ENCODE results near the gene KIRREL3.

KIRREL3 gene

DNA sequence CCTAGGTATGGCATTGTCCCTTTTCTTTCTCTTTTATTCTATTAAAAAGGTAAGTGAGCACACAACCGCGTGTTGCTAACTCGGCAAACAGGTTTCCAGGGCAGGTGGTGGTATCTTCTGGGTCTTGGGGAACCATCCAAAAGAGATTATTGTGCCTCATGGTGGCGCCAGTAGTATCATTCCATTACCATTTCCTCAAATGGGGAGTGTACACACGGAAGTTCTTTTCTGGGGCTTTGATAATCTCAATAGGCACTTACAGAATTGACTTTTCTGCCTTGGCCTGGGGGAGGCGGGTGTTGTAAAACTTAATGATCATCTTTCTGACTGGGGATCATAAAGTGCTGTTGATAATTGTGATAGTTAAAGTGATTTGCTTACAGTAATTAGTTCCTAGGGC lies 234.1 kb downstream of the KIRREL3 start:
- no peak for DNase-seq

DNA sequence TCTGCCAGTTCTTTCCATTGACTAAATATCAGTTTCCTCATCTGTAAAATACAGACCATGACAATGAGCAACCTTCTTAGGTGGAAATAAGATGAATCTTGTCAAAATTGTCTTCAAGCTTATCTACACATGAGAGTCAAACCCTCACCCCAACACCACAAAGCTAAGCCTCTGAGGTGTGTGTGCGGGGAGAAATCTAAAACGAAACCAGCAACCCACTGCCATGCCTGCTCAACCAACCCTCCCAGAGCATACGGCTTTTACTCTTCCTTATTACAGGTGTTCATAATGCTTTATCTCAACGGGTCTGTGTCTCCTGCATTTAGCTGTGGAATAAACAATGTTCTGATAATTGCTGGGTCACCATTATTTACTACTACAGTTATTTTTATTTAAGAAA lies 235.4 kb downstream of the KIRREL3 start:
- DNase-seq, result no peak

DNA sequence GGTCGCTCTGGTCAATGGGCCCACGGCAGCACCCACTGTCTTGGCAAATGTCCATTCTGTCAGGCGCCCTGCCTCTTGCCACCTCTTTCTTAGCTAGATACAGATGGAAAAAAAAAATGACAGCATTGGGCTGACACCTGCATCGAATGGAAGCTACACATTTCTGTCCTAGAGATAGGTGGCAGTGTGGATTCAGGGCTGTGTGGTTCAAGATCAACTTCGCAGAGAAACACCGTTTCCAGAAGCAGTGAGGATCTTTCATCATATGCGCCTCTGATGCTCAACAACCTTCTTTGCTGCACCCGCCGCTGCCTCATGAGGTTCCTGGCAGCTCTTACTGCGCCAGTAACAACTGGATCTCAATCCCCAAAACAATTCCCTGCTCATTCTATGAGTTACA lies 236.3 kb downstream of the KIRREL3 start:
- DNase-seq, result peak; percentile 29

DNA sequence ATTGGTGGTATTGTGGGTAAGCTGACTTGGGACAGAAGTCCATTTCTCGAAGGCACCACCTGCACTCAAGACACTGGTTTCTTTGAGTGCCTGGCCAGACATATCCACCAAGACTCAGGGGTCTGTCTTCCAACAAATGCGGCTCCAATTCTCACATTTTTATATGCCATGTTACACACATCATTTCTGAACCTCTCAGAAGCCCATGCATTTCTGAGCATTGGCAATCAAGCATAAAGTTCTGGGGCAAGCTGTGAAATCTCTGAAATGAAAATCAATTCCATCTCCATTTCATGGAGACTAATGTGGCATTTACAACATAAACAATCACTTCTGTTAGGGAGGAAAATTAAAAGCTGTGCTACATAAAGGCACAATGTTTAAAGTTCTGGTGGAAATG lies 243.7 kb downstream of the KIRREL3 start:
- no peak for DNase-seq

DNA sequence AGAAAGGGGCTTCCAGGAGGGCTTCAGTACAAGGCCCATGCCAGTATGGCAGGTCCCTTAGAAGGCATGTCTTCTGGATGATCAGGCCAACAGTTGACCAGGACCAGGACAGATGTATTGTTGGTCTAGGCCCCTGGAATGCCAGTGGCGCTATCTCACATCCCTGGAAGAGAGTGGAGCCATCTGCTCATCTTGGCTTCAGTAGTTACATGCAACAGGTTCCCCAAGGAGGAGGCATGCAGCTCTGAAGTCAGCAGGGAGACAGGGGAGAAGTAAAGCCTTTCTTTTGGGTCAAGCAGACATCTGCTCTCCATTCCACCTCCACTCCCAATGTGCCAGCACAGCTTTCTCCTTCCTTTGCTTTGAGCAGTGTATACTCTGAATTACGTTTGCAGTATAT lies 244.1 kb downstream of the KIRREL3 start:
- no peak for DNase-seq

DNA sequence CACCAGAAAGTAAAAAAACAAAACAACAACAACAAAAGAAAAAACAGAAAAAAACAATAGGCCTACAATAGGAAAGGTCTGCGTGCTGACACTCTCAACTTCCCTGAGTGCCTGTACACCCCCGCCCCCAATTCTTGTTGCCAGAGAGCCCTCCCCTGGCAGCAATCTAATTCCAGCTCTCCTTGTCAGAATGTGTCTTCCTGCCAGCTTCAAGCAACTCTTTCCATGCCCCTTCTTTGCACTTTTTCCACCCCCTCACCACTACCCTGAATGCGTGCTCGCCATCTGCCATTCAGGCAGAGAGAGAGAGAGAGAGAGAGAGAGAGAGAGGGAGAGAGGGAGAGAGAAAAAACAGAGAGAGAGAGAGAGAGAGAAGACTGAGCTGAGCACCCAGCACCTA lies 245.0 kb downstream of the KIRREL3 start:
- no peak for DNase-seq

DNA sequence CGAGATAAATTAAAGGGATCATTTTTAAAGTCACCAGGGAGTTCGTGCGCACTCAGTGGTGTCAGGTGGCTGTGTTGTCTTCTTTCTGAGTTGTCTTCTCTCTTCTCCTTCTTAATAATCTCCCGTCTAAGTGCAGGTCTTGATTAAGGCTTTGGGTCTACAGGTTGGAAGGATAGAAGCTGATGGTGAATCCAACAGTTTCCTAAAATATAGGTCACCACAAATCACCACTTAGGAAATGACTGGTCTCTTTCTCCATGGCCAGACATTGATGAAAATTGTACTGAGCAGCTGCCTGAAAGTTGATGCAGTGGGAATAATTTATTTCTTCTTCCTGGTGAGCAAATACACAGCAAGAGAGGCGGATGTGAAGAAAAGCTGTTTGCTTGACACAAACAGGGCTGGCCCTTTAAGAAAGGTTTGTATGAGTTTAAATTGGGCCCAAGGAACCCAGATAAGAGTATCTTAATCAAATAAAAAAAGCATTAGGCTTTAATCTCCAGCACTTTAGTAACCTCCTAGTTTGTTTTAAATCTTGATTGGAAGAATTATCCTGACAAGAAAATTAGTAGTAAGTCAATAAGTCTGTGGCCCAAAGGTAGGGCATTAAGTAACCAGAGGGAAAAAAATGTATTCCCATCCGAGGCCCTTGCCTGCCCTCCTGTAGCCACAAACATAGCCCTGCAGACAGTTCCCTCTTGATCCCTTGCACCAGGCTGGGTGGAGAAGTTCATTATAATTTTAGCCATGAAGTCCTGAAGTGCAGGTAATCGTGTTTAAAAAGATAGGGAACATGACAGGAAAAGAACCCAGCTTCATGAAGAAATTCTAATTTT lies 245.8 kb downstream of the KIRREL3 start:
- no peak for DNase-seq

DNA sequence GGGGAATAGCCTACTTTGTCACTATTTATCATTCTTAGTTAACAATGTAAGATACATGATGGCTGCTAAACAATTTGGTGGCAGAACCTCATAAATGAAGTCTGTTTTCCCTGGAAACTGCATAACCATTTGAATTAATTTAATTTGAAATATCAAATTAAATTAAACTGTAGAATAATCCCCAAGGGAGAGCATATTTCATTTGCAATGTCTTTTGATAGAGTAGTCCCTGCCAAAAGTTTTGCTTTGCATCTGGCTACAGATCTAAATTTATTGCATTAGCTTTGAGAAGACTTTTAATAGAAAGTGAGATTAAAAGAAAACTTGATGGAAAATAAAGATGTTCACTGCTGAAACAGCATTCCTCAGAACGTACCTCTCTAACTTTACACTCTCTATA lies 246.6 kb downstream of the KIRREL3 start:
- no peak for DNase-seq

DNA sequence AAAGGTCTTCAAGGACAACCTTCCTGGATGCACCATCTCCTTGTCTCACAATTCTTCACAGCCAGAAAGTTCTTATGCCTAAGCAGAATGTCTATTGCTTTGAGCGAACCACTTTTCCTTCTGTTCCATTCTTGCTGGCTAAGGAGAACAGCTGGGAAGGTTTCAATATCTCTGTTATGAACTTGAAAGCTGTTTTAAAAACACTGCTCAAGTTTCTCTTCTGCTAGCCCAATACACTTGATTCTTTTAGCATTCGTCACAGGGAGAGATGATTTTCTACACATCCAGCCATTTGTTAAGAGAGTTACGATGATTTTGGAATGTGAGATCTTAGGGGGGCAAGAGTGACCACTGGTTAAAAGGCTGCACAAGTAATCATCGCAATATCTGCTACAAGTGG lies 249.3 kb downstream of the KIRREL3 start:
- no peak for DNase-seq

DNA sequence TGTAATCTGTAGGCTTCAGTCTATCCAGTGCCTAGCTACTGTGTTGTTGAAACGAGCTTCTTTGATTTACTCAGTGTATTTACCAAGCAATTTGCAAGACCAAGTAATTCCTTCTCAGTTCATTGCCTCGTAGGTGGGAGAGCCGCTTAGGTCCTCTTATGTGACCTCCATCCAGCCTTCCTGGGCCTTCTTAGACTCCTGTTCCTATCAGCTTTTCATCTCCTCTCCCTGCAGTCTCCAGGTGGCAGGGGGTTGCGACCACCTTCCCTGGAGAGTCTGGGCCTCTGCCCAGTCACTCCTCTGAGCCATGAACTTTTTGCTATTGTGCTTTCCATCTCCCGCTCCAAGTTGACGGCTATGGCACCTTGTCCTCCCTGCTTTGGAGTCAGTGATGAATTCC lies 251.8 kb downstream of the KIRREL3 start:
- DNase-seq, result no peak

DNA sequence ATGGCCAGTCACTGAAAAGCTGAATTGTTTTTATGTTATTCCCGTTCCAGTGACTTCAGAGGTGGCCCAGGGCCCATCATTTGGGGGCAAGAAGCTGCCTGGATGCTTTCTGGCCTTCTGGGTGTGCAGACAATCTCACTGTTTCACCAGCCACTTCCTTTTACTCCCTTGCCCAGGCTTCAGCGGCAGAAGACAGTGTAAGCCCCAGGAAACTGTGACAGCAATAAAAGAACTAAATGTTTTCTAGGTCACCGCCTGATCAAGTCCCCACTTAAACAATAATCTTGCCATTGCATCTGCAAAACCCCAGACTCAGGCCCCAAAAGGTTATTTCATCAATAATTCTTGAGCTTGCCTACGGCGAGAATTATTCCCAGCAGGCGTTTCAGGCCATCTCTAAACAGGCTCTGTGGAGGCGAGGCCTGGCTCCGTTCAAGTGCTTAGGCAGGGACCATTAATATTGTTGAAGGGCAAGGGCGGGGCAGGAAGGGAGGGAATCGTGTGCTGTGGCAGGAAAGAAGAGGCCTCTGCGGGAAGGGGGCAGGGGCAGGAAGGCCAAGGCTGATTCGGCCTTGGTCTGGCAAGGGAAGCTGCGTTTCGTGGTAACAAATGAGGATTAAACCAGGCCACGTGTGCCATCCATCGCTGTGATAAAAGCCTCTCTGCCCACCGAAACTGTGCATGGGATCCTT lies 252.3 kb downstream of the KIRREL3 start:
- DNase-seq, result no peak

DNA sequence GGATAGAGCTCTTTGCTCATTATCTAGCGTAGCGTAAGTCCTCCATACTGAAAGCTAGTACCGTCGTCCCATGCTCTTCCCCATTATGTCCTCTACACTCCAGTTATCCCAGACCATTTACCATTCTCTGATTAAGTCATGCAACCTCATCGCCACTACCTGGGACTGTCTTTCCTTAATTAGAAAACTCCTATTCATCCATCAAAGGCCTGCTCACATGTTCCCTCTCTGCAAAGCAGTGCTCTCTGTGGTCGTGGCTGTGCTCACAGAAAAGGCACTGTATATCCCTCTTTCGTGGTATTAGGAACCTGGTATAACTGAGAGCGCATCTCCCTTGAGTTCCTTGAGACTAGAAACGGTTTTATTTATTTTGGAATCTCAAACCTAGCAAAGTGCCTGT lies 253.3 kb downstream of the KIRREL3 start:
- no peak for DNase-seq

DNA sequence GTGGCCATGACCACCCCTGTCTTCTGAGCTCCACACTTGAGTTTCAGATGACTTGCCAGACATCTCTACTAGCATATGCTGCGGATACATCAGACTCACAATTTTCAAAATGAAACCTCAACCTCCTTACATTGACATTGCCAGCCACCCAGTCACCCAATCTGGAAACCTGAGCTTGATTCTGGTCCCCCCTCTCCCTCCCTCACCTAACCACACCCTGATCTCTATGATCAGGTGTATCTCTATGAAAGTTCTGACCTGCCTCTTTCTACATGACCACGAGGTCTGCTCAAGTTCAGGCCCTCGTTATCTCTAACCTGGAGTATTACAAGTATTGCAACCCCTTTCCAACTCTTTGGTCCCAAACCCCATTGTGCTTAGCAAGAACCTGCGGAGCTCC lies 254.1 kb downstream of the KIRREL3 start:
- no peak for DNase-seq

DNA sequence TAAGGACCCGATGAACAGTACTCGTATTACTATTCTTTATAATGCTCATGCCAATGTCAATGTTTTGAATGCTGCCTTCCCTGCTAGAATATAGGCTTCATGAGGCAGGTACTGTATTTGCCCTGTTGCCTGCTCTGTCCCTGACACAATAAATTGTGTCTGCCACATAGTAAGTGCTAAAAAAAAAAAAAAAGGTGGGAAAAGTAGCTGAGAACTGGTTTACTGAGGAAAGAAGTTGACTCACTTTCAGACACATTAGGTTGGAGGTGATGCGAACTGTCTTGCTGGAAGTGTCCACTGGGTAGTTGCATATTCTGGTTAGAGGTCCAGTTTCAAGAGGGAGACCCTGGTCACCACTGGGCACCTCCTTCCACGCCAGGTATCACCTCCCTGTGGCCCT lies 255.9 kb downstream of the KIRREL3 start:
- DNase-seq, result no peak

DNA sequence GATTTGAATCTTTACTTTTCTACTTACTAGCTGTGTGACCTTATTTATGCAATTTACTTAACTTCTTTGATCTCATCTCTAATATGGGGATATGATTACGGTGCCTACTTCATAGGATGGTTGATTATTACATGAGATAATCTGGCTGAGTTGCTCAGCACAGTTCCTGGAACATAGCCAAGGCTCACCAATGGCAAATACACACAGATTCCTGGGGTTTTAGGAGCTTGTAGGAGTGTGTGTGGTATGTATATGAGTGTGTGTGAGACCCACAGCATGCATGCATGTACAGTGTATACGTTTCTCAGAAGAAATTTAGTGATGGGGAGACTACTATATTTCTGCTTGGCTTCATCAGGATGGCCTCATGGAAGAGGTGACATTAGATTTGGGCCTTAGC lies 256.9 kb downstream of the KIRREL3 start:
- no peak for DNase-seq

DNA sequence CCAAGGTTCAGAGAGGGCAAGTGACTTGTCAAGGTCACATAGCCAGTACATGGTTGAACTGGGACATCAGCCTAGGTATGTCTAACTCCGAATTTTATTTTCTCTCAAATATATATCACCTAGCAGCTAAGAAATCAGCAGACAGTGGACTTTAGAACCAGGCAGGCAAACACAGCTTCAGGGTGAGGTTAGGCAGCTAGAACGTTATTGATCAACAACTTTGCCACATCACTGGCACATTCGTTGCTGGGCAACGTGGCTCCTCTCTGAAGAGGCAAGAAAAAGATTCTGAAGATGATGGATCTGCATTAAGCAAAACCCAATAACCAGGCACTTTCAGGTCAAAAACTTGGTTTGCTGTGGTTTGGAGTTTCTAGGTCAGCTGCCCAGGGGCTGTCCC lies 258.0 kb downstream of the KIRREL3 start:
- no peak for DNase-seq

DNA sequence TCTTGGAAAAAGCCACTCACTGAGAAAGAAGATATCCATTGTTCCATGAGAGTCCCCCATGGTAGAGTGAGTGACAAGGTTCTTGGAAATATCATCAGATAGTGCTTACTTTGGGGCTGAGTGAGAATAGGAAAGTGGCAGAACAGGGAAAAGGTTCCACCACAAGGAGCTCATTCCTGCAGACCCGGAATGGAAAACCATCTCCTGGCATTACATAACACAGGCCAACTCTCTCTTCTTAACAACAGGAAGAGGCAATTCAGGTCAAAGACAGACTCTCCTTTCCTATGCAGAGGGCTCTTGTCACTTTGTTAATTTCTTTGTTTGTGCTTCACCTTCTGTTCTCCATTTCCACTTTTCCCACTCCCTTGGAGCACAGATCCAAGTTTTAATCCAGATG lies 259.7 kb downstream of the KIRREL3 start:
- DNase-seq, result no peak

DNA sequence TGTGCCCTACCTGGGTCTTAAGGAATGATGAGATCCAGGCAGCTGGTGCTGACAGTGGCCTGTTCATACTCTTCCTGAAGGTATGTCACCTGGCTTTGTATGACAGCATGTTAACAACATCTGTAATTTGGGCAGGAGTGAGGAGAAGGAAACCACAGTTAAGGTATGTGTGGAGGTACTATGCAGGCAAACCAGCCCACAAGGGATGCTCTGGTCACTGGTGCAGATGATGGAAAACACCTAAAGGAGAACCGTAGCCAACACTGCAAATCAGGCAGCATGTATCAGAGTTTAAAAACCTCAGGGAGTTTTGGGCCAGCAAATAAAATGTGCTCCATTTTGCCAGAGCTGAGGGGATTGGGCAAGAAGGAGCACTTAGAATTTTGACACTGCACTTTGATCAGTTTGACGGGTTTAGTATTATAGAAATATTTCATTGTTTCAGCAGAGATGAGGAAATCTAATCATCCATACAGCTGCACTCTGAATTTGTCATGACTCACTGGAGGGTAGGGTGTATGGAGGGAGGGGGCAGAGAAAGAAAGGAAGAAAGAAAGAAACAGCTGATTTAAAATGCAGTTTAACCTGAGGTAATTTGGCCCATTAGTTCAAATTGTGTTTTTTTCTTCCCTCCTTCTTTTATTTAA lies 260.9 kb downstream of the KIRREL3 start:
- no peak for DNase-seq

DNA sequence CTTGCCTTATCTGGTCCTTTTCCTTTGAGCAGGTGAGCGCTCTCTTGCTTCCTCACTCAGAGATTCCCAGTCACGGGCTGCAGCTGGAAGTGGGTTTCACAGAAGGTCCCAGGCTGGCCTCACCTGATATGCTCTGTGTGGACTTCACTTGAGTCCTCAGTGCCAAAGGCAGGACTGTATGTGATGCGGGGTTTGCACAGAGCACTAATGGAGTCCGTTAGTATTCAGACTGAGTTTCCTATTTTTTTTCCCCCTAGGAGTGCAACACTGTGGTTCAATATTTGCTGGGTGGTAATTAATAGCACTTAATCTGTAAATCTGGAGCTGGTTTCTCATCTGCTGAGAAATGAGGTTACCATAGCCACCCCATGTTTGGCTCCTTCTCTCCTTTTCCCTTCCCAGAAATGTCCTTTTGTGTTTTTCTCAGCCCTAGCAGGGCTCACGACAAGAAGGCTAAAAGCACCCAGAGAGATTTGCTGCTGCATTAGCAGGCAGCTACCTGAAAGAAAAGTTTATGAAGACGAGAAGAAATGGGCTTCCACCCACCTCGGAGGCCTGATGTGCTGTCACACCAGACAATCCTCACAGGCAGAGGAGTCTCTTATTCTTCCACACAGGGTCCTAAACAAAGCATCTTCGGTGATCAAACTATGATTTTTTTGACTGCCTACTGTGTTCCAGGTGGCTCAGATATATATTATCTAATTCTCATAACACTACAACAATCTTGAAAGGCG lies 262.1 kb downstream of the KIRREL3 start:
- no peak for DNase-seq

DNA sequence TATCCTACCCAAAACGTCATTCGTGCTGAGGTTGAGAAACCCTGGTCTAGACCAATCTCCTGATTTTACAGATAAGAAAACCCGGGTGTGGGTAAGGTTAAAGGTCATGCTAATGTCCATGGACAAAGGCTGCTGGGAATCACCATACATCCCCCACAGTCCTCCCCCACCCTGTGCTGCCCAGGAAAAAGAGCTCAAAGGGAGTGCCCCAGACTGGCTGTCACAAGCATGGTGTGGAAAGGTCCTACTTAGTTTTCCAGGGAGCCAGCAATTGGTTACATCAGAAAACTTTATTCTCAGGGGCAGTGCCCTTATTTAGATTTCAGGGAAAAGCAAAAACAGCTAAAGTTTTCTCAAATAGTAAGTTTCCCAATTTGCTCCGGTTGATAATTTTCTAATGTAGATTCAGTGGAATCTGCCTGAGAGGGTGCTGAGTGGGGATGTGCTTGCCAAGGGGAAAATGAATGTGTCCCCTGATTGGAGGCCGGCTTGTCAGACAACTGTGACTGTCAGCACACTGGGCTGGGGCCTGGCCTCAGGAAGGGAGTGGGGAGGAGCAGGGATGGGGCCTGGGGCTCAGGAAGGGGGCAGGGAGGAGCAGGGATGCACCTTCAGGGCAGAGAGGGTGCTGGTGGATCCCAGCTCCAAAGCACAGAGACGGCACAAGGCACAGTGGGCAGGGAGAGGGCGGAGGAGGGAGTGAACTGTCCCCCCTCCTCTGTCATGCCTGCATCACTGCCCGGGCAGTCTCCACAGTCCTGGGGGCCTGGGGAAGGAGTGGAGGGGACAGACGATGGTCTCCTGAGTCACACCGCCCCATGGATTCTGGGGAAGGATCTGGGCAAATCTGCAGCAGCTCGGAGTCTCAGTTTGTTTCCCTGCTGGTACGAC lies 263.6 kb downstream of the KIRREL3 start:
- DNase-seq, result no peak

DNA sequence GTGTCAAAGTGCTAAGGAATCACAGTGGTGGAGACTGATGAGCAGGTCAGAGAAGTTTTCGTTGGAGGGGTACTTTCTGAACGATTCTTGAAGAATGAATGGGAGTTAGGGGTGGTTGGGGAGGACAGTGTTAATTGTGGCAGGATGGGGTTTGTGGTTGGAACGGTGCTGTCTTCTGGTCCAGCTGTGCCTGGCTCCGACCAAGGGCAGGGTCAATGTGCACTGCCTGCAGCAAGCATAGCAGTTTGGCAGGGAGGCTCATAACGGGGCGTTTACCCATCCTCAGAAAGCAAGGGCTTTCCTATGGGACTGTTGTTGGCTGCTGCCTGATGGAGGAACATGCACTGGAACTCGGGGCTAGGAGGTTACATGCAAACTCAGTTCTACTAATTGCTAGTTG lies 265.8 kb downstream of the KIRREL3 start:
- no peak for DNase-seq

DNA sequence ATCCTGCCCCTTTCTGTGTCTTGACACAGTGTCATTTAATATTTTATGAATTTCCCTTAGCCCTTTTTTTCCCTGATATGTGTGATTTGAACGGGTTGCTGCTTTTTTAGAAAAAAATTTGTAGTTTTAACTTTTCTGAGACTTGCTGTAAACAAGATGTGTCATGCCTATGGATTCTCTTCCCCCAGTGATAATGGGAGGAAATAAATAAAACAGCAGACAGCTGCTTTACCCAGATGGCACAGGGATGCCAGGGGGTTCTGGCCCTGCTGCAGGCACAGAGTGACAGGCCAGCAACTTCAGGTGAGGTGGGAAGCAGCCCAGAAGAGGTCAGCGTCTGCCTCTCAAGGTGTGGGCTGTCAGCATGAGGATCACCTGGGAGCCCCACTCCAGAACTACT lies 266.9 kb downstream of the KIRREL3 start:
- DNase-seq, result no peak

All from NCI-H1092 (cell line).